Activated naive CD8-positive, alpha-beta T cell treated with anti-CD3 and anti-CD28 coated beads, Interleukin-2, amount 50 U/mL, for 24 hours (primary cell): ENCODE data around the gene EXOSC6.
"Not testable (repeated sequence)": the region's sequence is repeated elsewhere in the genome, so short reads cannot be mapped to it uniquely, and the experiment has no call there.

Experiments used
- ATAC-seq: fragments of 150-1000 bp; cut with Tn5 transposase; one replicate; pipeline ENCODE4 v1.10.0; 2021
- DNase-seq: peaks from one replicate; pipeline ENCODE4 v3.0.0; 2021
- H3K27ac Mint-ChIP-seq: one replicate; pipeline ENCODE4 v1.8.0; 2021; ENCODE audit warnings: mild to moderate bottlenecking, mixed read lengths
- H3K27me3 Mint-ChIP-seq: one replicate; pipeline ENCODE4 v1.8.0; 2021; ENCODE audit warnings: mixed read lengths
- H3K36me3 Mint-ChIP-seq: one replicate; pipeline ENCODE4 v1.8.0; 2021; ENCODE audit warnings: low read depth, mixed read lengths
- H3K4me1 Mint-ChIP-seq: one replicate; pipeline ENCODE4 v1.8.0; 2021; ENCODE audit warnings: mixed read lengths
- H3K4me3 Mint-ChIP-seq: one replicate; pipeline ENCODE4 v1.8.0; 2021; ENCODE audit warnings: mild to moderate bottlenecking, moderate library complexity, mixed read lengths
- H3K9me3 Mint-ChIP-seq: one replicate; pipeline ENCODE4 v1.8.0; 2021; ENCODE audit warnings: mixed read lengths

The EXOSC6 gene

GRCh38 chr16:70267922-70268321 is 16.2 kb upstream of the EXOSC6 start:
- H3K4me3 Mint-ChIP-seq, H3K27ac Mint-ChIP-seq, H3K4me1 Mint-ChIP-seq, H3K9me3 Mint-ChIP-seq, ATAC-seq, H3K27me3 Mint-ChIP-seq, DNase-seq: not testable (repeated sequence)
- peaks cover 67% of the 10 kb centered on the region for H3K36me3 Mint-ChIP-seq

GRCh38 chr16:70267516-70267915 is 15.8 kb upstream of the EXOSC6 start:
- Mint-ChIP-seq H3K27ac (no peak overlapping the region), H3K4me1 (no peaks in the 10 kb centered on the region), H3K4me3 (no peak overlapping the region), H3K36me3 (peaks cover 68% of the 10 kb centered on the region), H3K27me3 (no peaks in the 10 kb centered on the region), H3K9me3 (no peaks in the 10 kb centered on the region)
- no peak for DNase-seq
- ATAC-seq: no peak

DNA sequence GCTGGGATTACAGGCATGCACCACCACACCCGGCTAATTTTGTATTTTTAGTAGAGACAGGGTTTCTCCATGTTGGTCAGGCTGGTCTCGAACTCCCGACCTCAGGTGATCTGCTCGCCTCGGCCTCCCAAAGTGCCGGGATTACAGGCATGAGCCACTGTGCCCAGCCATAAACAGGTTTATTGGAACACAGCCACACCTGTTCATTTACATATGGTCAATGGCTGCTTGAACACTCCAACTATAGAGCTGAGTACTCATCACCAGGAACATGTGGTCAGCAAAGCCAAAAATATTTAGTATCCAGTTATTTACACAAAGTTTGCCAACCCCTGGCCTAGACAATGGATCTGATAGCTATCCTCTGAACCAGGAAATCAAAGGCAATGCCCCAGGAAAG is 8.2 kb upstream of the EXOSC6 start:
- not testable (repeated sequence) for H3K27ac Mint-ChIP-seq, H3K4me3 Mint-ChIP-seq, H3K4me1 Mint-ChIP-seq, H3K27me3 Mint-ChIP-seq, DNase-seq, H3K9me3 Mint-ChIP-seq, ATAC-seq
- H3K36me3 Mint-ChIP-seq: peaks cover 69% of the 10 kb centered on the region

DNA sequence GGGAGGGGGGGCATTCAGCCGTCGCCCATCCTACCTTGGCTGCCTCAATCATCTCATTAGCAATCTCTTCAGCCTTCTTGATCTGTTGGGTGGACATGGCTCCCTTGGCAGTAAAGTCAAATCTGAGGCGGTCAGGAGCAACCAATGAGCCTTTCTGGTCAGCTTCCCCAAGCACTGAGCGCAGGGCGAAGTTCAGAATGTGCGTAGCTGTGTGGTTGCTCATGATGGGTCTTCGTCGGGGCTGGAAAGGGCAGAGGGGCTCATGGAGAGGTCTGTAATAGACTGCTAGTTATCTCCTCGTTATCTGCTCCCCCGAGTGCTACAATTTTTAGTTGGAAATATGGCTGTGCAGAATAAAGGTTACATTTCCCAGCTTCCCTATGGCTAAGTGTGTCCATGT is 7.2 kb upstream of the EXOSC6 start:
- Mint-ChIP-seq H3K27me3 (no peaks in the 10 kb centered on the region), H3K4me3 (no peak overlapping the region), H3K36me3 (peaks cover 61% of the 10 kb centered on the region), H3K4me1 (no peaks in the 10 kb centered on the region), H3K9me3 (no peaks in the 10 kb centered on the region), H3K27ac (no peak overlapping the region)
- DNase-seq (no peak), ATAC-seq (no peak)

GRCh38 chr16:70258065-70258464 is 6.3 kb upstream of the EXOSC6 start:
- Mint-ChIP-seq H3K4me1 (no peaks in the 10 kb centered on the region), H3K27ac (no peak overlapping the region), H3K9me3 (no peaks in the 10 kb centered on the region), H3K27me3 (no peaks in the 10 kb centered on the region), H3K4me3 (no peak overlapping the region), H3K36me3 (peaks cover 61% of the 10 kb centered on the region)
- ATAC-seq: no peak
- no peak for DNase-seq

GRCh38 chr16:70257391-70257790 is 5.7 kb upstream of the EXOSC6 start:
- no peak overlapping the region for H3K27ac Mint-ChIP-seq
- ATAC-seq: no peak

DNA sequence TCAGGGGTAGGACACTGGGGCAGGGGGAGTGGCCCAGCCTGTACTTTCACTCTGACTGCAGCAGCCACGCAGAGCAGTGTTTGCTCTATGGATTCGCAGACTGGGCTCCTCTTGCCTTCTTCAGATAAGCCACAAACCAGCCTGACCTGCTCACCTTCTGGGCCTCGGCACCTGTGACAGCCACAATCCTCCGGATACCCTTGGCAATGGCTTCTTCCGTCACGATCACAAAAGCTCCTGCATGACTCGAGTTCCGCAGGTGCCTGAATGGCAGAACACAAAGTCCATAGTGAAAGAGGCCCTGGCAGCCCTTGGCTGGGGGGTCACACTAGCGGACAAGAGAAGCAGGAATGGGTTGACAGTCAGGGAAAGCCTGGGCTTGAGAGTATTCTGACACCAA is 3.8 kb upstream of the EXOSC6 start:
- no peak for ATAC-seq
- Mint-ChIP-seq H3K27me3 (no peaks in the 10 kb centered on the region), H3K9me3 (no peaks in the 10 kb centered on the region), H3K4me3 (no peak overlapping the region), H3K4me1 (peaks cover 8% of the 10 kb centered on the region), H3K27ac (no peak overlapping the region), H3K36me3 (peaks cover 58% of the 10 kb centered on the region)
- DNase-seq: no peak

More at GRCh38 chr16:70257391-70257790, 5.7 kb upstream of the EXOSC6 start:
- H3K36me3 Mint-ChIP-seq: peaks cover 61% of the 10 kb centered on the region
- no peaks in the 10 kb centered on the region for H3K9me3 Mint-ChIP-seq
- H3K4me3 Mint-ChIP-seq: no peak overlapping the region
- H3K4me1 Mint-ChIP-seq: peaks cover under 1% of the 10 kb centered on the region
- no peaks in the 10 kb centered on the region for H3K27me3 Mint-ChIP-seq
- no peak for DNase-seq

- H3K36me3 Mint-ChIP-seq: peaks cover 56% of the 10 kb centered on the region
Observed at GRCh38 chr16:70254965-70255286, 3.2 kb upstream of the EXOSC6 start.

GRCh38 chr16:70254180-70254964 is 2.6 kb upstream of the EXOSC6 start:
- H3K27me3 Mint-ChIP-seq: no peaks in the 10 kb centered on the region
- peaks cover 15% of the 10 kb centered on the region for H3K4me1 Mint-ChIP-seq
- no peak overlapping the region for H3K27ac Mint-ChIP-seq
- H3K9me3 Mint-ChIP-seq: no peaks in the 10 kb centered on the region
- H3K36me3 Mint-ChIP-seq: peaks cover 56% of the 10 kb centered on the region
- ATAC-seq (no peak), DNase-seq (no peak)
- H3K4me3 Mint-ChIP-seq: no peak overlapping the region

More at GRCh38 chr16:70254965-70255286, 3.2 kb upstream of the EXOSC6 start:
- no peak for DNase-seq
- no peak overlapping the region for H3K27ac Mint-ChIP-seq
- peaks cover 11% of the 10 kb centered on the region for H3K4me1 Mint-ChIP-seq
- H3K4me3 Mint-ChIP-seq: no peak overlapping the region
- H3K9me3 Mint-ChIP-seq: no peaks in the 10 kb centered on the region
- ATAC-seq: no peak
- H3K27me3 Mint-ChIP-seq: no peaks in the 10 kb centered on the region

- Mint-ChIP-seq H3K36me3 (peaks cover 53% of the 10 kb centered on the region), H3K27me3 (no peaks in the 10 kb centered on the region), H3K27ac (no peak overlapping the region), H3K4me3 (no peak overlapping the region), H3K9me3 (no peaks in the 10 kb centered on the region), H3K4me1 (peaks cover 21% of the 10 kb centered on the region)
- peak; percentile 57 for DNase-seq
- no peak for ATAC-seq
Observed at GRCh38 chr16:70253291-70254106, 1.8 kb upstream of the EXOSC6 start.

- no peak for ATAC-seq
- peaks cover 49% of the 10 kb centered on the region for H3K36me3 Mint-ChIP-seq
- H3K27ac Mint-ChIP-seq: peak overlapping the region; percentile 91
- no peaks in the 10 kb centered on the region for H3K27me3 Mint-ChIP-seq
- peak overlapping the region; percentile 83 for H3K4me3 Mint-ChIP-seq
- peak; percentile 34 for DNase-seq
- H3K9me3 Mint-ChIP-seq: no peaks in the 10 kb centered on the region
- peaks cover 29% of the 10 kb centered on the region for H3K4me1 Mint-ChIP-seq
Observed at GRCh38 chr16:70252355-70252988, 732 bp upstream of the EXOSC6 start.

GRCh38 chr16:70250748-70251628 is 752 bp downstream of the EXOSC6 start:
- Mint-ChIP-seq H3K4me1 (peaks cover 35% of the 10 kb centered on the region), H3K27ac (peak overlapping the region; percentile 88)
- peak; percentile 42 for ATAC-seq

DNA sequence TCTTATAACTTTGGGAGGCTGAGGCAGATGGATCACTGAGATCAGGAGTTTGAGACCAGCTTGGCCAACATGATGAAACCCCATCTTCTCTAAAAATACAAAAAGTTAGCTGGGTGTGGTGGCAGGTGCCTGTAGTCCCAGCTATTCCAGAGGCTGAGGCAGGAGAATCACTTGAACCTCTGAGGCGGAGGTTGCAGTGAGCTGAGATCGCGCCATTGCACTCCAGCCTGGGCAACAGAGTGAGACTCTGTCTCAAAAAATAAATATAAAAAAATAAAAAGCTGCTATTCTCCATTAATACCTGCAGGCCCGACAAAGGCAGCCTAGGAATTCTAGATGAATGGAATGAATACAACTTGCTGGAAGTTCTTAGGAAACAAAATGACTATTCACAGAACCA is 2.0 kb downstream of the EXOSC6 start:
- H3K27me3 Mint-ChIP-seq, H3K9me3 Mint-ChIP-seq, DNase-seq, ATAC-seq, H3K27ac Mint-ChIP-seq: not testable (repeated sequence)
- Mint-ChIP-seq H3K4me1 (peaks cover 39% of the 10 kb centered on the region), H3K4me3 (peak overlapping the region; percentile 88), H3K36me3 (peaks cover 33% of the 10 kb centered on the region)

More at GRCh38 chr16:70250748-70251628, 752 bp downstream of the EXOSC6 start:
- peak; percentile 23 for DNase-seq
- H3K4me3 Mint-ChIP-seq: peak overlapping the region; percentile 88
- H3K36me3 Mint-ChIP-seq: peaks cover 40% of the 10 kb centered on the region
- H3K9me3 Mint-ChIP-seq: no peaks in the 10 kb centered on the region
- no peaks in the 10 kb centered on the region for H3K27me3 Mint-ChIP-seq

GRCh38 chr16:70238773-70239172 is 13.0 kb downstream of the EXOSC6 start:
- H3K4me3 Mint-ChIP-seq, DNase-seq, H3K9me3 Mint-ChIP-seq, H3K4me1 Mint-ChIP-seq, H3K27me3 Mint-ChIP-seq, H3K27ac Mint-ChIP-seq, ATAC-seq: not testable (repeated sequence)
- peaks cover 19% of the 10 kb centered on the region for H3K36me3 Mint-ChIP-seq
